HepG2 (cell line): ENCODE data around the gene DLX4. TPM values are rescaled to one million over a fixed set of nuclear protein-coding genes. Genes with fewer than 3 reads are reported as not detected.
A peak's percentile ranks its signal among the peaks of the same experiment; 100 is the strongest.

Experiments used
- EZH2 ChIP-seq: conservative IDR thresholded peaks from 2 replicates; pipeline ENCODE4 v1.6.1; 2012; ENCODE audit warnings: mild to moderate bottlenecking, low read depth, low read length, moderate library complexity
- HIC2 ChIP-seq: sonication (generic); formaldehyde crosslinking; IDR thresholded peaks from 2 replicates; pipeline ENCODE4 v1.9.0; 2022; ENCODE audit warnings: low read depth, missing genetic modification reagents
- PHF5A ChIP-seq: IDR thresholded peaks from one replicate; pipeline ENCODE4 v1.6.1; 2018; ENCODE audit warnings: low read depth, missing genetic modification reagents; ENCODE audit not compliant: unreplicated experiment
- ZNF280B ChIP-seq: sonication (generic); formaldehyde crosslinking; IDR thresholded peaks from 2 replicates; pipeline ENCODE4 v1.5.0; 2020; ENCODE audit warnings: missing genetic modification reagents, mild to moderate bottlenecking, borderline replicate concordance
- ZNF776 ChIP-seq: sonication (generic); formaldehyde crosslinking; IDR thresholded peaks from 2 replicates; pipeline ENCODE4 v1.4.0; 2020; ENCODE audit warnings: mild to moderate bottlenecking, missing genetic modification reagents
- ZSCAN31 ChIP-seq: sonication (generic); formaldehyde crosslinking; IDR thresholded peaks from 2 replicates; pipeline ENCODE4 v1.5.0; 2020; ENCODE audit warnings: low read depth, mild to moderate bottlenecking, missing genetic modification reagents
- polyA plus RNA-seq, 8 experiments: library from polyadenylated mRNA; depleted of rRNA in 3 of 8; stranded (reverse) in 7 of 8; unstranded in 1 of 8; fragments of >200 nt; fragmentation: Illumina TruSeq in 4 of 8; extraction: Trizol in 4 of 8; gene quantifications; 2 replicates each; pipeline versions ENCODE4 v1.2.1 to v1.2.3, GENCODE V29; 2011 to 2016; ENCODE audit warnings: low read depth in 4 of 8, missing spikeins in 1 of 8, mixed read lengths in 1 of 8; ENCODE audit not compliant: insufficient read depth in 1 of 8
- total RNA-seq, 5 experiments: library from RNA; depleted of rRNA; stranded (reverse); fragments of >200 nt; fragmentation: Illumina TruSeq; extraction: Trizol; gene quantifications; 2 replicates each; pipeline ENCODE4 v1.2.3, GENCODE V29; 2016; ENCODE audit warnings: low read depth in 1 of 5

The DLX4 gene
- total and polyA plus RNA-seq, 2 of the 13 experiments (the other 11 are each of a cell fraction or from before 2014, with no cell fraction given): 0.55 to 2.3 TPM

GRCh38 chr17:49994085-49995054 lies 25.4 kb downstream of the DLX4 start (continued):
- peak; percentile 96 for TF ChIP-seq EZH2
- TF ChIP-seq HIC2 (CRISPR knock-in tag): 0 out of 2 replicates have a peak, but pooled peaks have one; percentile 21
- TF ChIP-seq ZNF776 (CRISPR knock-in tag): no peak
- TF ChIP-seq PHF5A (CRISPR knock-in tag): no peak
- TF ChIP-seq ZSCAN31 (CRISPR knock-in tag): no peak
- TF ChIP-seq ZNF280B (CRISPR knock-in tag): peak; percentile 21; the same call in 1 of the 2 replicates
